HUDEP-2 (cell line): ENCODE data around the gene SLC37A1.

Source experiments
- DNase-seq, 76 experiments: peaks; one replicate each; lab custom pipeline; 2025; ENCODE audit not compliant: unreplicated experiment in 76 of 76; lab: John Stamatoyannopoulos, UW

Gene SLC37A1

DNA sequence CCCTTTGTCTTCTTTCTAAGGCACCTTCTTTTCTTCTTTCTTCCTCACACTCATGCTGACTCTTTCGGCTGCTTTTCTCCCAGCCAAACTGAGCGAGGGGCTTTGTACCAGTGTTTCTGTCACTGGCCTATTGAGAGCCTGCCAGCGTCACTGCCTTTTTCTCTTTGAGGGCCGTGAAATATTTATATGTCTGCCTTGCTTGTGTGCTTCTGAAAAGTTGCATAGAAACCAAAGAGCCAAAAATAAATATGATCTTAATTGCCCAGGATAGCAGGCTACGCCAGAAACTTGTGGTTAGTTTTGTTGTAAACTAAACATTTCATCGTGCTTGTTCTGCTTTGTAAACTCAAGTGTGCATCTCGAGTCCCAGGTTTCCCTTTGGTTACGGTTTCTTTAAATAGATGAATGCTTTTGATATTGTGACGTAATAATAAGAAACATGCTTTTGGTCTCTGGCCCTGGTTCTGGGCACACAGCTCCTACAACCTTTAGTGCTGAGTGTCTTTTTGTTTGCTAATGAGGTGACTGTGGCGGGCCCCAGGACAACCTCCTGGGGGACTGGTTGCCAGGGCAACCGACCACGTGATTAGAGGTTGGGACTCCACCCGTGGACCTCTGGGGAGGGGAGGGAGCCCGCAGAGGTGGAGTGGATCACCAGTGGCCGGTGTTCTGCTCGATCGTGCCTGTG lies 10.8 kb downstream of the SLC37A1 start:
- DNase-seq: peak in 1 of 76 experiments; percentile 18

GRCh38 chr21:42525029-42525581 lies 11.5 kb downstream of the SLC37A1 start:
- no peak for DNase-seq

DNA sequence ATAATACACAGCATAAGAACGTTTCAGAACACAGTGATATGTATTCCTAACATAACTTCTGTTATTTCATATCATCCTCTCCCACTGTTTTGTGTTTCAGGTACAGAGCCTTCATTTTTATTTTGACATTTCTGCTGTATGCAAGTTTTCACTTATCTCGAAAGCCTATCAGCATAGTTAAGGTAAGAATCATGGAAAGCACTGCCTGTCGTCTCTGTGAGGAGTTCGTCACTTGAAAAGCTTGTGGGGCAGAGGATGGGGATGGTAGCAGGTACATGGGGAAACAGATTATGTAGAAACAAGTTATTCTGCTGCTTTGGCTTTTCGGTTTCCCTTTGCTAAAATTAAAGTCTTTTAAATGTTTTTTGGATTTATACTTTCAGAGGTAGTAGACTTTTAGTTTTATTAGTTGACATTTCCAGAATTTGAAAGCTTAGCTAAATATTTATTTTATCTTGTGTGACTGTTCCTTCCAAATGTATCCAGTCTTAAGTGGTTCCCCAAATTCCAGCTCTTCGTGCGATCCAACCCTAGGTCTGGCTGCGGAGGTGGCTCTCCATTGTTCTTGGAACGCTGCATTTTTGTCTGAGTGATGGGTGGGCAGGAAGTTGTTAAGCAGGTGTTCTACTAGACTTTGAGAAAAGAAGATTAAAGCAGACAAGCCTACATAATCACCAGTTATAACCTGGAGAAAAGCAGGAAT lies 12.2 kb downstream of the SLC37A1 start:
- no peak for DNase-seq

DNA sequence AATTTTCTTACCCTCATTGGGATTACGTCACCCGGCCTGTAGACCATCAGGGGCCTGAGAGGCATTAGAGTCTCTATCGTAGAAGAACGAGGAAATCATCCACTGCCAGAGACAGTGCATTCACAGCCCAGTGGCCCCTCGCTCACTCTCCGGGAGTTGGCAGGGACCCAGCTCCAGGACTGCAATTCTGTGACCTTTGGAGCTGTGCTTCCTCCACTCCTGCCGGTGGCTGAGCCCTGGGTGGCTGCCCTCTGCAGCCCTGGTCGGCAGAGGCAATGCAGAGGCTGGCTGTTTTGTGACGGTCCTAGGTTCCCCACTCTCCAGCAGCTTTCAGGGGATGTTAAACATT lies 12.7 kb downstream of the SLC37A1 start:
- no peak for DNase-seq

GRCh38 chr21:42527127-42527488 lies 13.5 kb downstream of the SLC37A1 start:
- no peak for DNase-seq

GRCh38 chr21:42527489-42528158 lies 14.0 kb downstream of the SLC37A1 start:
- no peak for DNase-seq

GRCh38 chr21:42530167-42530518 lies 16.5 kb downstream of the SLC37A1 start:
- no peak for DNase-seq

- no peak for DNase-seq
Observed at GRCh38 chr21:42531771-42532170, 18.1 kb downstream of the SLC37A1 start.

DNA sequence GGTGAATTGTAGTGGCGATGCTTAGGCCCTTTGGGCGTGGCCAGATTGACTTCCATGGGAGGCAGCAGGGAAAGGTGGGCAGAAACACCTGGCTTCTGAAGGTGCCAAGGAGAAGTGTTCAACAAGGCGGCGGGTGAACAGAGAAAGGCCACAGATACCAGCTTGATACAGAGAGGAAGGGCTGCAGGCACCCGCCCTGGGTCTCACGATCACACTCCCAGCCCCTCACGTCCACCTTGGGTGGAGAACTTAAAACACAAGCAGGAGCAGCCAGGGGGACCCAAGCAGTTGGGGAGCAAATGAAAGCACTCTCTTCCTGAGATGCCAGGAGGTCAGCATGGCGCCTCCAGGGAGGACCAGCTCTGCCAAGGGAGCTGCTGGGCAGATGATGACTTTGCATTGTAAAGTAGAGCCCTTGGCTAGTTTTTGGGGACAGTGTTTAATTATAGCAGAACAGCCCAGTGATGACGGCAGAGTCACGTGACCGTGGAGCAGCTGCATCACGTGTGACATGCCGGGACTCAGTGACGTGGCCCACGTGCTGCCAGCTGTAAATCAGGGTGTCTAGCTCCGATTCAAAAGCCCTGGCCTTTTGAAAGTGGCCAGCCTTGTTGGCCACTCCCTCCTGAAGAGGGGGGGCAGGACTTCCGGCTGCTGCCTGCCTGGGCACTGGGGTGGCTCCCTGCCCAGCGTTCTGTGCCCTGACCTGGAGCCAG lies 19.0 kb downstream of the SLC37A1 start:
- no peak for DNase-seq

GRCh38 chr21:42533306-42533962 lies 19.8 kb downstream of the SLC37A1 start:
- no peak for DNase-seq

DNA sequence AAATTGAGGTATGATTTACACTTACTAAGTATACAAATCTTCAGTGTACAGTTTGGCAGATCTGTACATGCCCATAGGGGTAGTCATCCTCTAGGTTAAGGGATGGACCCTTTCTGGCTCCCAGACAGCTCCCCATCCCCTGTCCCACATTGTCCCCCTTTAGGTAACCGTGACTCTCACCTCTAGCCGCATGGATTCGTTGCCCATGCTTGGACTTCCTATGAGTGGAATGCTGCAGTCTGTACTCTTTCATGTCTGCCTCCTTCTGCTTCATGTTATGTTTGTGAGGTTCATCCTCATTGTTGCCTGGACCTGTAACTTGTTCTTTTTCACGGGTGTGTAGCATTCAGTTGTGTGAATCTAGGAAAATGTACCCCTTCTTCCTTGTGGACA lies 20.3 kb downstream of the SLC37A1 start:
- no peak for DNase-seq

DNA sequence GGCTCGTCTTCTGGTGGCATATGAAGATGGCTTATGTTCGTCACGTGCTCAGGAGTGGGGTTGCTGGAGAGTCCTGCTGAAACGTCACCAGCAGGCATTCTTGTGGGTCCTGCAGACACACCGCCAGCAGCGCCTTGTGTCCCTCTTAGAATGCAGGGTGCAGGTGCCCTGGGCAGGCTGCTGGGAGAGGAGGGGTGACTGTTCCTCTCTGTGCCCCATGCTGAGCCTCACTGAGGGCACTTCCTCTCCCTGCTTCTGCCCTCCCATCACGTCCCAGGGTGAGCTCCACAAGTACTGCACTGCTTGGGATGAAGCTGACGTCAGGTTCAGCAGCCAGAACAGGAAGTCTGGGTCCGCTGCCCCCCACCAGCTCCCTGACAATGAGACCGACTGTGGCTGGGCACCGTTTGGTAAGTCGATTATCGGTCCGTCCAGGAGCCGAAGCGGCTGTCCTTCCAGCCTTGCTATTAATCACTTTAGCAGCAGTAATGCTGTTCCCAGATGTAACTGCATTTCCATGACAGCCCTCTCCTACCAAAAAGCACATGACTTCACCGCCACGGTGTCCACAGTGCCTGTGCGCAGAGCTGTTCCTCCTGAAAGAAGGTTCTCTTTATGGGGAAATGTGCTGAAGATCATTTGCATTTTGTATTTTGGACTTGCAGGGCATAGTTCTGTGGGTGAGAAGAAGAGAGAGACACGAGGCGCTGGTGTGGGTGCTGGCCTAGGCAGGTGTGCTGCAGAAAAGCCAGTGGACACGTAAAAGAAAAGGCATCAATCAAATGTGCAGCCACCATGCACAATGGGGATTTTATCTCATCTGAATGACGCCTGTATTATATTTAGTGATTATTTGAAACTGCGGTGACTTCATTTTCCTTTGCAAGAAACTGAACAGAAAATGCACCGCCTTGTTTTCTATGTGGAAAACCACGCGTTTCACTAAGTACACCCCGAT lies 21.0 kb downstream of the SLC37A1 start:
- DNase-seq: no peak

DNA sequence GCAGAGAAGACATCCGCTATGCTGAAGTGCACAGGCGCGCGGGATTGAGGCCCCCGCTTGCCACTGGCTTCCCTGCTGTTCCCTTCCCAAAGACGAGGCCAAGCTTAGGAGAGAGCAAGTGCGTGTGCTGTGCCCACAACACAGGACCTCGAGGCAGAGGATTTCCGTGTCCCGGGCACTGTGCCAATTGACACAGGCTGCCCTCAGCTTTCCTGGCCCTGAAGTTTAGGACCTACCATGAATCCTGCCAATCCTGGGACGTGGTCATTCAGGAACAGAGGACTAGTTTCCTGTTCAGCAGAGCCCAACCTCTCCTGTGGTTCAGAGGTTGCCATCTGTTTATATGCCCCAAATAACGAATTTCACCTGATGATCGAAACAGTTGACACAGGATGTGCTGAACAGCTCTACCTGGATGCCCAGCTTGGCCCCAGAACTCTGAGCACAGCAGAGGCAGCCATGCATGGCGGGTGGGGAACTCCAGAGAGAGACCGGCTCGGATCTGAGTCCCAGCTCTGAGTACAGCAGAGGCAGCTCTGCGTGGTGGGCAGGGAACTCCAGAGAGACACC lies 22.0 kb downstream of the SLC37A1 start:
- no peak for DNase-seq

GRCh38 chr21:42536601-42537000 lies 22.9 kb downstream of the SLC37A1 start:
- no peak for DNase-seq

- DNase-seq: peak in 24 of 76 experiments; percentile 7 to 42 (median 30)
Observed at GRCh38 chr21:42537106-42537742, 23.6 kb downstream of the SLC37A1 start.

- no peak for DNase-seq
Observed at GRCh38 chr21:42538479-42539275, 25.0 kb downstream of the SLC37A1 start.

- no peak for DNase-seq
Observed at GRCh38 chr21:42539342-42539741, 25.7 kb downstream of the SLC37A1 start.

DNA sequence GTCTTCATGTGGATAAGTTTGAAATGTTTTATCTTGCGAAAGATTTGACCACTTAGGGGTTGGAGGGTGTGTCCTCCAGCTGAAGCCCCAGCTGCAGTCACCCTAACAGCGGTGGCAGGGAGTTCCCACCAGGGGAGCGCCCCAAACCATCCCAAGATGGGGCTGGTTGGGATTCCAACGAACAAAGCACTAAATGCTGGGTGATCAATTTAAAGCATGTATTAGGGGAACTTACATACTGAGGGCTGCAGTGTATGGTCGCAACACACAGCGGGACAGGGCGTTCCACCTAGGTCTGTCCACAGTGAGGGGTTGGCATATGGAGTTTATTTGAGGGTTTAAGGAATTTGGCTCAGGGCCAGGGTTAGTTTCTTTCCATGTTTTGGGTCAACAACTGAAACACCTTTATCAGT lies 26.3 kb downstream of the SLC37A1 start:
- DNase-seq: peak in 67 of 76 experiments; percentile 21 to 79 (median 54)
